ENCODE results near the gene PGAM4.
"Not testable (repeated sequence)": the region's sequence is repeated elsewhere in the genome, so short reads cannot be mapped to it uniquely, and the experiment has no call there.

PGAM4 gene

DNA sequence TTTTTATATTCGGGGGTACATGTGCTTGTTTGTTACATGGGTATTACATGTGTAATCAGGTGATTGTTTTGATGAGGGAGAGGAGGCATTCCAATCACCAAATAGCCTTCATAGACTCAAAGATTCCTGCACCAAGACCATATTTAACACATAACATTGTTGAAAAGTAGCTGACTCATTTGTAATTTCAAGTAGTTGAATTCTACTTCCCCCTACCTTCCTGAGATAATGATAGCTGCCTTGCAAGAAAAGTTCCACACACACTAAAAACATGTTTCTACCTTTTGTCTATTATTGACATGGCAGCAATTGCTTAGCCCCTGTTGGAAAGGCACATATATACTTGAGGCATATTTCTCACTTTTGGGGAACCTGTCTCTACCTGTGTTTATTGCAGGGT is 16.1 kb downstream of the PGAM4 start:
- CTCF ChIA-PET = no interaction called here
- TF ChIP-seq, protein P1, sequence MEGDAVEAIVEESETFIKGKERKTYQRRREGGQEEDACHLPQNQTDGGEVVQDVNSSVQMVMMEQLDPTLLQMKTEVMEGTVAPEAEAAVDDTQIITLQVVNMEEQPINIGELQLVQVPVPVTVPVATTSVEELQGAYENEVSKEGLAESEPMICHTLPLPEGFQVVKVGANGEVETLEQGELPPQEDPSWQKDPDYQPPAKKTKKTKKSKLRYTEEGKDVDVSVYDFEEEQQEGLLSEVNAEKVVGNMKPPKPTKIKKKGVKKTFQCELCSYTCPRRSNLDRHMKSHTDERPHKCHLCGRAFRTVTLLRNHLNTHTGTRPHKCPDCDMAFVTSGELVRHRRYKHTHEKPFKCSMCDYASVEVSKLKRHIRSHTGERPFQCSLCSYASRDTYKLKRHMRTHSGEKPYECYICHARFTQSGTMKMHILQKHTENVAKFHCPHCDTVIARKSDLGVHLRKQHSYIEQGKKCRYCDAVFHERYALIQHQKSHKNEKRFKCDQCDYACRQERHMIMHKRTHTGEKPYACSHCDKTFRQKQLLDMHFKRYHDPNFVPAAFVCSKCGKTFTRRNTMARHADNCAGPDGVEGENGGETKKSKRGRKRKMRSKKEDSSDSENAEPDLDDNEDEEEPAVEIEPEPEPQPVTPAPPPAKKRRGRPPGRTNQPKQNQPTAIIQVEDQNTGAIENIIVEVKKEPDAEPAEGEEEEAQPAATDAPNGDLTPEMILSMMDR (IDR thresholded peaks at IDR 0.05; ENCODE audit: insufficient read depth, low read length, missing control alignments) = no peak

DNA sequence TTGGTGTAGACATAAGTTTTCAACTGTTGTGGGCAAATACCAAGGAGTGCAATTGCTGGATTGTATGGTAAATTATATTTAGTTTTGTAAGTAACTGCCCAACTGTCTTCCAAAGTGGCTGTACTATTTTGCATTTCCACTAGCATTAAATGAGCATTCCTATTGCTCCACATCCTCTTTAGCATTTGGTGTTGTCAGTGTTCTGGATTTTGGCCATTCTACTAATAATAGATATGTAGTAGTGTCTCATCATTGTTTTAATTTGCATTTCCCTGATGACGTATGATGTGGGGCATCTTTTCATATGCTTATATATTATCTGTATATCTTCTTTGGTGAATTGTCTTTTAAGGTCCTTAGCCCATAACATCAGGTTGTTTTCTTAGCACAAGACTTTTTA is 17.3 kb downstream of the PGAM4 start:
- no peak overlapping the region for H3K4me3 ChIP-seq (ENCODE audit: low read depth, low read length)

More for the DNA sequence above, 16.1 kb downstream of the PGAM4 start:
- POLR2A ChIA-PET = no interaction called here
- H3K4me3 ChIP-seq (ENCODE audit: low read depth, low read length) = no peak overlapping the region
- no peak for DNase-seq (ENCODE audit: low read depth, low spot score)

DNA sequence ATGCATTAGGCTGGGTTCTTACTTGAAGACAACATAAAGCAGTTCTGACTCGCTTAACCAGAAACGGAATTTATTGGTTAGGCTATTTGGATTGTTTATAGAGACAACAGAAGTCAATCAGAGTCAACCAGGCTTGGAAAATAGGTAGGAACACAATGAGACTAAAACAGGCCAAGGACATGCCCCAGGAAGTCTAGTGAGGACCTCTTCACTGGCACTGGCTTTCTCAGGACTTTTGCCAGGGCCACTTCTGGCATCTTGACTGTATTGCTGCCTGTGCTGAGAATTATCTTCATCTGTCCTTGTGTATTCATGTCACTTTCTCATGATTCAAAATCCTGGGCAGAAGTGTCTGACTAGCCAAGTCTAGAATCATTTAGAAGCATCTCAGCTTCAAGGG is 19.6 kb downstream of the PGAM4 start:
- no peak for DNase-seq (ENCODE audit: low read depth, low spot score)
- CTCF ChIA-PET = no interaction called here
- TF ChIP-seq, protein P1 (IDR thresholded peaks at IDR 0.05; ENCODE audit: insufficient read depth, low read length, missing control alignments) = no peak
- POLR2A ChIA-PET = no interaction called here
- no peak overlapping the region for H3K4me3 ChIP-seq (ENCODE audit: low read depth, low read length)

More for the DNA sequence above, 17.3 kb downstream of the PGAM4 start:
- POLR2A ChIA-PET = no interaction called here
- TF ChIP-seq, protein P1 (IDR thresholded peaks at IDR 0.05; ENCODE audit: insufficient read depth, low read length, missing control alignments) = no peak
- CTCF ChIA-PET = no interaction called here
- no peak for DNase-seq (ENCODE audit: low read depth, low spot score)

DNA sequence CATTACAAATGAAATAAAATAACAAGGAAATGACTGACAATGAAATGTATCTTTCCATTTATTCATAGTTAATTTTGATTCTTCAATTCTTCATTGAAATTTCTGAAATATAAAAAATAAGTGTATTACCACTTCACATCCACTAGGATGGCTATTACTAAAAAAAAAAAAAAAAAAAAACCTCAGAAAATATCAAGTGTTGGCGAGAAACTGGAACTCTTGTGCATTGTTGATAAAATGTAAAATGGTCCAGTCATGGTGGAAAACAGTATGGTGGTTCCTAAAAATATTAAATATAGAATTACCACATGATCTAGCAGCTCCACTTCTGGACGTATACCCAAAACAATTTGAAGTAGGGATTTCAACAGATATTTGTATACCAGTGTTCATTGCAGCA is 22.9 kb downstream of the PGAM4 start:
- POLR2A ChIA-PET = no interaction called here
- CTCF ChIA-PET = no interaction called here
- TF ChIP-seq, protein P1 (IDR thresholded peaks at IDR 0.05; ENCODE audit: insufficient read depth, low read length, missing control alignments) = no peak
- H3K4me3 ChIP-seq (ENCODE audit: low read depth, low read length) = no peak overlapping the region
- no peak for DNase-seq (ENCODE audit: low read depth, low spot score)

DNA sequence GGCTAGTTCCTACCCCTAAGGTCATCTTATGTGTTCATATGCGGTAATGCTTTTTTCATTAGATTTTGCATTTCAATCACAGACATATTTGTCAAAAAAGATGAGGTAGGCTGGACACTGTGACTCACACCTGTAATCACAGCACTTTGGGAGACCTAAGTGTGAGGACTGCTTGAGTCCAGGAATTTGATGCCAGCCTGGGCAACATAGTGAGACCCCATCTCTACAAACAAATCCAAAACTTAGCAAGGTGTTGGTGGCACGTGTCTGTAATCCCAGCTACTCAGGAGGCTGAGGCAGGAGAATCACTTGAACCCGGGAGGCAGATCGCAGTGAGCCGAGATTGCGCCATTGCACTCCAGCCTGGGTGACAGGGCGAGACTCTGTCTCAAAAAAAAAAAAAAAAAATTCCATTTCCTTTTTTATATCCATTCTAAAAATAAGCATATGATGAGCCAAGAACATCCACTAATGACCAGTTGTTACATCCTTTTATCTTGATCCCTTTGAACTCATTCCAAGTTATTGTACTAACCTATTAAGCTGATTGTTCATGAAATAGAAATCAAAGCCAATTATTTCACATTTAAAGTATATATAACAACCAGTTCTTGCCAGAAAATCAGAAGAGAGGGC is 23.4 kb downstream of the PGAM4 start:
- POLR2A ChIA-PET = no interaction called here
- TF ChIP-seq, protein P1 (IDR thresholded peaks at IDR 0.05; ENCODE audit: insufficient read depth, low read length, missing control alignments) = no peak
- CTCF ChIA-PET = no interaction called here
- DNase-seq (ENCODE audit: low read depth, low spot score) = no peak
- no peak overlapping the region for H3K4me3 ChIP-seq (ENCODE audit: low read depth, low read length)

DNA sequence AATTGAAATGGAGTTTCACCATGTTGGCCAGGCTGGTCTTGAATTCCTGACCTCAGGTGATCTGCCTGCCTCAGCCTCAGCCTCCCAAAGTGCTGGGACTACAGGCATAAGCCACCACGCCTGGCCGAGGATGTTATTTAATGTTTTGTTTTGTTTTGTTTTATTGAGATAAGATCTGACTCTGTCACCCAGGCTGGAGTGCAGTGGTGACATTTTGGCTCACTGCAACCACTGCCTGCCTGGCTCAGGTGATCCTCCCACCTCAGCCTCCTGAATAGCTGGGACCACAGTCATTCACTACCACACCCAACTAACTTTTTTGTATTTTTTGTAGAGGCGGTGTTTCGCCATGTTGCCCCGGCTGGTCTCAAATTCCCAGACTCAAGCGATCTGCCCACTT is 24.4 kb downstream of the PGAM4 start:
- H3K4me3 ChIP-seq (ENCODE audit: low read depth, low read length); CTCF ChIA-PET; POLR2A ChIA-PET; DNase-seq (ENCODE audit: low read depth, low spot score): not testable (repeated sequence)

DNA sequence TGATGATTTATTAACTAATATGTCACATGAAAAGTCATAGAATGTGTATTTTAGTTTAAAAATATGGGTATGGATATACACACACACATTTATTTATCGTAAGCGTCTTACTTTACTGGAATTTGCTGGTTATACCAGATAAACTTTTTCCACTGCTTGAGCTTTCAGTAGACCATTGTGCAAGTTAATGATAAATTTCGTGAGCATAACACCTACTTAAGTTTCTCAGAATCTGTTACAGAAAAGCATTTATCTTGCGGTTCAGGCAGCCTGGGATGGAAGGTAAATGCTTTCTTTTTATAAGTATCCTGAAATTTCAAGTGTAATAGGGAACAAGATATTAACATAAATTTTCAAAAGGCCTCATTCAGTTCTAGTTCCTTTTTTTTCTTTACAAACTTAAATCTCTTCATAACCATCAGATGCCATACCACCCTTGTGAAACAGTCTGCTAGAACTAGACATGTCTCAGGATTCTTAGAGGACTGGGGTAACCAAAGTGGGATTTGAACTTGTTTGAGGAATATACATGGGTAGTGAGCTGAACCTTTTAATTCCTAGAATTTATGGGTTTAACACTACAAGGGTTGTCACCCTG is 31.3 kb downstream of the PGAM4 start:
- H3K4me3 ChIP-seq (ENCODE audit: low read depth, low read length) = no peak overlapping the region
- ChIA-PET CTCF (no interaction called here), POLR2A (no interaction called here)
- DNase-seq (ENCODE audit: low read depth, low spot score) = no peak
- TF ChIP-seq, protein P1 (IDR thresholded peaks at IDR 0.05; ENCODE audit: insufficient read depth, low read length, missing control alignments) = no peak
